ENCODE measurements around the gene HOXC5.

- TF ChIP-seq CTCF (IDR thresholded peaks at IDR 0.05) (no peak), POLR2A (IDR thresholded peaks at IDR 0.05) (no peak)
Measured at GRCh38 chr12:54008260-54008552, 24.6 kb upstream of the HOXC5 start.
